ENCODE measurements around the gene PSMD4. TPM values are rescaled to one million over a fixed set of nuclear protein-coding genes. Genes with fewer than 3 reads are reported as not detected.

PSMD4 gene
- total and polyA plus RNA-seq, 8 donors = 53.7 to 104 (median 82.7) TPM

- no peak for ATAC-seq
Measured at GRCh38 chr1:151289991-151290708, 35.6 kb downstream of the PSMD4 start.

GRCh38 chr1:151290709-151291303, 36.3 kb downstream of the PSMD4 start:
- 88 to 89% methylated on average over 19 of the region's 19 CpGs for WGBS, 2 donors
- Histone ChIP-seq H3K36me3 (peaks cover 7 to 88% (median 45%) of the 10 kb centered on the region in 3 donors), H3K9me3 (no peaks in the 10 kb centered on the region), H3K27ac (no peak overlapping the region), H3K27me3 (no peaks in the 10 kb centered on the region), H3K4me1 (no peaks in the 10 kb centered on the region), H3K4me3 (no peak overlapping the region)
- no peak for TF ChIP-seq CTCF (IDR thresholded peaks at IDR 0.05)
- ATAC-seq (peak in 1 of 4 donors; percentile 1), DNase-seq (no peak), FAIRE-seq (no peak)
- intact Hi-C loops (cut with DNase I) = no loop called here

More at GRCh38 chr1:151289991-151290708, 35.6 kb downstream of the PSMD4 start:
- H3K4me3 ChIP-seq = no peak overlapping the region
- DNase-seq = no peak
- no peak for FAIRE-seq
- WGBS, 2 donors = 90 to 93% methylated on average over 21 of the region's 21 CpGs
- intact Hi-C loops (cut with DNase I) = no loop called here
- H3K4me1 ChIP-seq = no peaks in the 10 kb centered on the region
- H3K27ac ChIP-seq = no peak overlapping the region
- no peaks in the 10 kb centered on the region for H3K9me3 ChIP-seq
- TF ChIP-seq CTCF (IDR thresholded peaks at IDR 0.05) = no peak
- H3K27me3 ChIP-seq = no peaks in the 10 kb centered on the region
- H3K36me3 ChIP-seq = peaks cover 7 to 88% (median 45%) of the 10 kb centered on the region in 3 donors

DNA sequence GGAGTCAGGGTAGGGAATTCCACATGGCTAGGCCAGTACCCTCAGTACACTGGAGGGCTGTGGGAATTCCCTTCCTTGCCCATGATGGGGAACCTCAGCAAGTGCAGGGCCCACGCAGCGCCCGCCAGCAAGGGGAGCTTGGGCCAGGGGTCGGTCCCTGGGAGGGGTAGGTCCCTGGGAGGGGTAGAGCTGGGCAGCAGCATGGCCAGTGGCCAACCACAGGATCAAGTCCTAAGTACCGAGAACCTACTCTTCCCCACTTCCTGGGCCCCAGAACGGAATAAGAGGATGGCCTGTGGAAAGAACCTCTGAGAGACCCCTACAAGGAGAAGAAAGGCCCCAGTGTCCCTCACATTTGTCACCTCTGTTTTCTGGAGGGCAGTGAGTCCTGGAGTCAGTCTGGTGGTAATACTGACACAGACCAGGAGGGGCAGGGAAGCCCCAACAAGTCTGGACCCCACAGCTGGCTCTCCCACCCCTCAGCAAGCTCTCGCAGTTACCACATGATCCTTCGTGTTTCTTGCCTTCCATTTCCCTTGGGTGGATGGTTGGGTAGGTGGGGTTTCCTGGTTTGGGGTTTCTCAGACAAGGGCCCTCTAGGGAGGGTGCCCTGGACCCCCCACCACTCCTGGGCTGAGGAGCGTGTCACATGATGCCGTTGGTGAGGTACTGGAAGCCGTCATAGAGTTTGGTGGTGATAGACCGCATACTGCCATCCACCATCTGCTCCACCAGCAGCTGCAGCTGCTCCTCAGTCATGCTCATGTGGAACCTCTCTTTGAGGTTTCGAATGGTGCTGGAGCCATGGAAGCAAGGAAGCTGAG, 37.9 kb downstream of the PSMD4 start:
- Histone ChIP-seq H3K4me1 (no peaks in the 10 kb centered on the region), H3K9me3 (no peaks in the 10 kb centered on the region), H3K27ac (no peak overlapping the region), H3K4me3 (no peak overlapping the region), H3K36me3 (peaks cover 7 to 87% (median 37%) of the 10 kb centered on the region in 3 donors), H3K27me3 (no peaks in the 10 kb centered on the region)
- peak in 1 of 6 donors; percentile 41 for DNase-seq
- no peak for TF ChIP-seq CTCF (IDR thresholded peaks at IDR 0.05)
- WGBS, 2 donors = 81 to 85% methylated on average over 13 of the region's 13 CpGs
- intact Hi-C loops (cut with DNase I) = no loop called here
- peak in 2 of 4 donors; percentile 6 to 8 for ATAC-seq
- FAIRE-seq = no peak

GRCh38 chr1:151293093-151293492, 38.6 kb downstream of the PSMD4 start:
- no peaks in the 10 kb centered on the region for H3K9me3 ChIP-seq
- no peak for DNase-seq
- no peak overlapping the region for H3K4me3 ChIP-seq
- TF ChIP-seq CTCF (IDR thresholded peaks at IDR 0.05) = no peak
- no peak for FAIRE-seq
- H3K27me3 ChIP-seq = no peaks in the 10 kb centered on the region
- H3K36me3 ChIP-seq = peaks cover 1 to 87% (median 38%) of the 10 kb centered on the region in 3 donors
- H3K4me1 ChIP-seq = no peaks in the 10 kb centered on the region
- no peak overlapping the region for H3K27ac ChIP-seq
- ATAC-seq = peak in 1 of 4 donors; percentile 3
- WGBS, 2 donors = 70 to 83% methylated on average over 6 of the region's 6 CpGs
- intact Hi-C loops (cut with DNase I) = no loop called here

Data from pancreas (tissue), 10 donors.